RCC 7860 (cell line): ENCODE results near the gene CCDC3.
"Not testable (repeated sequence)": the region's sequence is repeated elsewhere in the genome, so short reads cannot be mapped to it uniquely, and the experiment has no call there.

Experiments used
- DNase-seq: peaks from one replicate; pipeline ENCODE4 v3.0.0-alpha.2; 2015; ENCODE audit warnings: low spot score
- FAIRE-seq: peaks from 2 replicates; lab custom pipeline; 2012; peaks lifted over from hg19 to GRCh38; lab: Jason Lieb, UNC

Gene CCDC3

GRCh38 chr10:13001887-13002212 lies 337 bp upstream of the CCDC3 start:
- no peak for FAIRE-seq
- DNase-seq, result no peak

- FAIRE-seq (no peak), DNase-seq (no peak)
Observed at GRCh38 chr10:13000431-13000830, 1.1 kb downstream of the CCDC3 start.

GRCh38 chr10:12999849-13000248 lies 1.7 kb downstream of the CCDC3 start:
- FAIRE-seq, result no peak
- DNase-seq, result no peak

GRCh38 chr10:12995425-12995861 lies 6.1 kb downstream of the CCDC3 start:
- no peak for DNase-seq
- FAIRE-seq, result no peak

- FAIRE-seq, result no peak
- DNase-seq, result no peak
Observed at GRCh38 chr10:12993595-12993994, 7.9 kb downstream of the CCDC3 start.

- FAIRE-seq (no peak), DNase-seq (no peak)
Observed at GRCh38 chr10:12985347-12985746, 16.2 kb downstream of the CCDC3 start.

GRCh38 chr10:12984165-12984747 lies 17.3 kb downstream of the CCDC3 start:
- FAIRE-seq, result no peak
- no peak for DNase-seq

GRCh38 chr10:12983568-12983967 lies 17.9 kb downstream of the CCDC3 start:
- DNase-seq, FAIRE-seq: not testable (repeated sequence)

GRCh38 chr10:12981570-12981969 lies 19.9 kb downstream of the CCDC3 start:
- FAIRE-seq (no peak), DNase-seq (peak; percentile 28)

- FAIRE-seq, result no peak
- DNase-seq, result no peak
Observed at GRCh38 chr10:12980713-12981306, 20.7 kb downstream of the CCDC3 start.

GRCh38 chr10:12980102-12980661 lies 21.3 kb downstream of the CCDC3 start:
- FAIRE-seq (no peak), DNase-seq (no peak)

- FAIRE-seq, result no peak
- DNase-seq, result no peak
Observed at GRCh38 chr10:12978891-12979290, 22.6 kb downstream of the CCDC3 start.

GRCh38 chr10:12975906-12976305 lies 25.6 kb downstream of the CCDC3 start:
- FAIRE-seq (no peak), DNase-seq (no peak)

GRCh38 chr10:12975266-12975665 lies 26.2 kb downstream of the CCDC3 start:
- no peak for FAIRE-seq
- no peak for DNase-seq

GRCh38 chr10:12974491-12975199 lies 26.9 kb downstream of the CCDC3 start:
- FAIRE-seq (no peak), DNase-seq (no peak)

- FAIRE-seq, result no peak
Observed at GRCh38 chr10:12974078-12974477, 27.4 kb downstream of the CCDC3 start.

GRCh38 chr10:12973149-12973718 lies 28.3 kb downstream of the CCDC3 start:
- FAIRE-seq (no peak), DNase-seq (no peak)

More at GRCh38 chr10:12974078-12974477, 27.4 kb downstream of the CCDC3 start:
- DNase-seq, result no peak

- FAIRE-seq, result no peak
Observed at GRCh38 chr10:12972146-12972545, 29.4 kb downstream of the CCDC3 start.

GRCh38 chr10:12971001-12971788 lies 30.3 kb downstream of the CCDC3 start:
- FAIRE-seq, result no peak
- DNase-seq, result no peak

More at GRCh38 chr10:12972146-12972545, 29.4 kb downstream of the CCDC3 start:
- DNase-seq, result no peak

- DNase-seq, result no peak
- no peak for FAIRE-seq
Observed at GRCh38 chr10:12969951-12970350, 31.6 kb downstream of the CCDC3 start.

- FAIRE-seq, result no peak
- no peak for DNase-seq
Observed at GRCh38 chr10:12966067-12966466, 35.4 kb downstream of the CCDC3 start.
